HG03469 (cell line): Measurements from ENCODE around the gene ADRA2B.
"Not testable (repeated sequence)": the region's sequence is repeated elsewhere in the genome, so short reads cannot be mapped to it uniquely, and the experiment has no call there.

Source experiments
- ATAC-seq: cut with Tn5 transposase; IDR thresholded peaks from one replicate; pipeline ENCODE4 v1.9.1; 2021; ENCODE audit warnings: mild to moderate bottlenecking, moderate library complexity, moderate number of reproducible peaks; ENCODE audit not compliant: unreplicated experiment

ADRA2B gene

DNA sequence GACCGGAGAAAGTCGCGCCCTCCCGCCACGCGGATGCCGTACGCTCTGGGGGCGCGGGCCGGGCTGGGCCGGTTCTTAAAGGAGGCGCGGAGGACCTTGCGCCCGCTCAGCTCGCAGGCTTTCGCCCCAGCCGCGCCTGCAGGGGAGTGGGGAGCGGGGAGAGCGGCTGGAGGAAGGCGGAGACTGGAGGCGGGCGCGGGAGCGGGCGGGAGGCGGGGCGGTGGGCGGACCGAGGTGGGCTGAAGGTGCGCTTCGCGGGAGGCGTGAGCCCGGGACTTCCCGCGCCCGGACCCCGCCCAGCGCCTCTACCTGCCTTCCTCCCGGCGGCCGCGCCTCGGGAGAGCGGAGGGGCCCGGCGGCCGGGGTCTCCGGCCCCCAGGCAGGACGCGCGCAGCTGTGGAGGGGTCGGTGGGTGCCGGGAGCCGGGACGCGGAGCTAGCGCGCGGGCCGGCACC, at the start of gene ADRA2B:
ADRA2B (minus strand) TSS at position 148 of the 455 bp plus-strand sequence. CDS start 422 bp downstream, outside the sequence.
- ATAC-seq = peak; percentile 18

DNA sequence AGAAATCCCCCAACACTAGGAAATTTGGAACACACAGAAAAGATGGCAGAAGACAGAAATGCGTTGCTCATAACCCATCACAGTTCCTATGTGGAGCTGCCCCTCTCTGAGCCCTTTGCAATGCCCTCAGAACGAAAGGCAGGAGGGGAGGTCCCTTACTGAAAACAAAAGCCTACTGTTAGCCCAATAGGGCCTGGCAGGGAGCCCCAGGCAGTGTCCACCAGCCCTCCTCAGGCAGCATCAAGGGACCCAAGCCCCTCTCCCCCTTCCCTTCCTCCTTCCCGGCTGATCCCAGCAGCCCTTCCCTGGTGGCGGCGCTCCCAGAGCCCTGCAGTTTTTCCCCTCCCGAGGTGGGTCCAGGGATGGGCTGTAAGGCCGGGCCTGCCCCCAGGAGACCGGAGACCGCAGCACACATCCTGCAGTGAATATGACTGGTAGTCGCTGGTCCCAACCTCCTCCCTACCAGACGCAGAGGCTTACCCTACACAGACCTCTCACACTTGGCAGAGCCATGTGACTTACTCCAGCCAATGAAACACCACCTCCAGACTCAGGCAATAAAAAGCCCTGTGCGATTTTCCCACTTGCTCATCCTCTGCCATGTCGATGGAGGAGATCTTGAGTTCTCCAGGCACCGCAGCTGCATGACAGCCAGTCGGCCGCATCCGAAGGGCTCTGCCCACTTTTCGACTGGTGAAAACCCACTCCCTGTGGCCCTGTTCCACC, 48.3 kb upstream of the ADRA2B start:
- ATAC-seq = peak; percentile 73

GRCh38 chr2:96163768-96164429, 47.5 kb upstream of the ADRA2B start:
- no peak for ATAC-seq

GRCh38 chr2:96163415-96163767, 47.0 kb upstream of the ADRA2B start:
- no peak for ATAC-seq

GRCh38 chr2:96161898-96162297, 45.5 kb upstream of the ADRA2B start:
- no peak for ATAC-seq

GRCh38 chr2:96160366-96160765, 44.0 kb upstream of the ADRA2B start:
- ATAC-seq = not testable (repeated sequence)

DNA sequence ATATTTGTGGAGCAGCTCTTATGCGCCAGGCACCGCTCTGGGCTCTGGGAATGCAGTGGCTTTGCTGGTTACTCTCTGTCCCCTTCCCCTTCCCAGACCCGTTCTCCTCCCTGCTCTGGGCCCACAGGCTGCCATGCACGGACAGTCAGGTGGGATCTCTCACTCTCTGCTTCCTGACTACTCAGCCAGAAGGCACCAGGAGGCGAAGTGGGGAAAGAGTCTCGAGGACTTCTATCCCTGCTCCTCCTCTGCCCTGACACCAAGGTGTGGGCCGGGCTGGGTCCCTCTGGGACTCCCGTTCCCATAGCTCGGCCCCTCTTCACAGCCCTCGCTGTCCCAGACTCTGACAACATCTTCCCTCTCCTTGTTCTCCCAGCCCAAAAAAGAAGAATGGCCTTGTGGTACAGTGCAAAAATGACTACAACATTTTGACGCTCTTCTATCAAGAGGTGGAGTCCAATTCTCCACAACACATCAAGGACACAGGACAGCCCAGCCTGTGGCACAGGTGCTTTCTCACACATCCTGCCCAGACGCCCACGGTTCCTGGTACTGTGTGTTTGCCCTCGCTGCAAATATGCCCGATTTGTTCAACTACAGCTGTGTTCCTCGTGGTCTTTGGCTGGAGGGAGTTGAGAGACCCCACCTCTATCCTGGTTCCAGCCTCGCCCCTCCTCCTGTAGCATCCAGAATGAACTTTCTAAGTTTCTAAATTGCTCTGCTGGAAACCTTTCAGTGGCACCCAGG, 42.9 kb upstream of the ADRA2B start:
- no peak for ATAC-seq

- ATAC-seq = no peak
Measured at GRCh38 chr2:96158554-96158940, 42.2 kb upstream of the ADRA2B start.

GRCh38 chr2:96157649-96158553, 41.5 kb upstream of the ADRA2B start:
- ATAC-seq = peak; percentile 39

- ATAC-seq = no peak
Measured at GRCh38 chr2:96156926-96157648, 40.7 kb upstream of the ADRA2B start.

- ATAC-seq = no peak
Measured at GRCh38 chr2:96156011-96156820, 39.8 kb upstream of the ADRA2B start.

GRCh38 chr2:96154506-96155380, 38.4 kb upstream of the ADRA2B start:
- no peak for ATAC-seq

- ATAC-seq = no peak
Measured at GRCh38 chr2:96153991-96154431, 37.6 kb upstream of the ADRA2B start.

DNA sequence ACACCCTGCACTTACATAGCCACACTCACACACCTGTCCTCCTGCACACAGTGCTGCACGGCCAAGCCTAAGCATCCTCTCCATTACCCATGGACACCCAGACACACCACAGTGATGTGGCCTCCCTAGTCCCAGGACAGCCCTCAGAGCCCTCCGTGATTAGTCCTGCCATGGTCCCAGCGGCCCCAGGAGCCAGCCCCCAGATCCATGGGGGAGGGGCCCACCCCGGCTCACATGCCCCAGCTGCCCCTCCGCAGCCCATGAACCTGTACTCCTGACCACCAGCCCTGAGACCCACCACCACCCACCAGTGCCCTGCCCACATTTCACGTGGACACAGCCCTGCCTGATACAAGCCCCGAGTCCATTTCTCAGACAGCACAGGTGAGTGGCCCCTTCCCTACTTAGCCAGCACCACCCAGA, 36.9 kb upstream of the ADRA2B start:
- ATAC-seq = no peak

GRCh38 chr2:96152304-96153161, 36.2 kb upstream of the ADRA2B start:
- ATAC-seq = no peak

- ATAC-seq = no peak
Measured at GRCh38 chr2:96151595-96152303, 35.4 kb upstream of the ADRA2B start.
